ENCODE measurements around the gene POLR2H.

Gene POLR2H

DNA sequence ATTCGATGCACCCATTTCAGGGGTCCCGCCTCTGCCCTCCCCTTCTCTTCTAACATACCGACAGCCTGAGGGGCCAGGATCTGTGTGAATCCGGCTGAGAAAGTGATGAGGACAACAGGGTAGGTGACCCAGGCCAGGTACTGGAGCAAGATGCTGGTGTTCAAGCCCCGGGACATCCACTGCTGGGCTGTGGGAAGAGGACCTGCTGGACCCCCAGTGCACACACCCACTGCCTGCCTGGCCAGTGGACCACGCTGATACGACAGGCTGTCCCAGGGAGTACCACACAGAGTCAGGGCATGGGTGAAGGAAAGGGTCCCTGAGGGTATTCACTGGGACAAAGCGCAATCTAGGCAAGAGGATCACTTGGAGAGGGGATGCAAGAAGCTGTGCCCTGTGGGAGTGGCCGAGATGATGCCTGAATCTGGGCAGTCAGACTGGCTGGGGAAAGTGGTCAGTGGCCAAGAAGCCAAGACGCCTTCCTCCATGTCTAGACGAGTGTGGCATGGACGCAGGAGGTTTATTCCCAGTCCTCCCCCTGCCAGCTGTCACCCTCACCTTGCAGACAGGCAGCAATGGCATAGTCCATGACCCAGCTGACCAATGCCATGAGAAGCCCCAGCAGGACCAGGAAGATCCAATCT is 3.3 kb upstream of the POLR2H start:
- Histone ChIP-seq H3K9me3 (ENCODE audit: control insufficient read depth in 1 of 2, low read length in 2 of 2) (no peaks in the 10 kb centered on the region), H3K36me3 (ENCODE audit: control insufficient read depth in 1 of 2, insufficient read depth in 2 of 2, low read length in 2 of 2) (peaks cover 6 to 39% of the 10 kb centered on the region in 2 donors), H3K27me3 (ENCODE audit: control insufficient read depth in 1 of 2, insufficient read depth in 2 of 2, low read length in 2 of 2) (no peaks in the 10 kb centered on the region), H3K9ac (ENCODE audit: low read depth in 1 of 2, low read length in 2 of 2) (no peak overlapping the region), H3K27ac (ENCODE audit: low read depth, low read length) (no peak overlapping the region), H3K4me1 (ENCODE audit: control insufficient read depth in 1 of 2, insufficient read depth in 2 of 2, low read length in 2 of 2) (peaks cover 14 to 16% of the 10 kb centered on the region in 2 donors), H3K4me3 (ENCODE audit: low read depth in 1 of 2, low read length in 2 of 2) (no peak overlapping the region)

DNA sequence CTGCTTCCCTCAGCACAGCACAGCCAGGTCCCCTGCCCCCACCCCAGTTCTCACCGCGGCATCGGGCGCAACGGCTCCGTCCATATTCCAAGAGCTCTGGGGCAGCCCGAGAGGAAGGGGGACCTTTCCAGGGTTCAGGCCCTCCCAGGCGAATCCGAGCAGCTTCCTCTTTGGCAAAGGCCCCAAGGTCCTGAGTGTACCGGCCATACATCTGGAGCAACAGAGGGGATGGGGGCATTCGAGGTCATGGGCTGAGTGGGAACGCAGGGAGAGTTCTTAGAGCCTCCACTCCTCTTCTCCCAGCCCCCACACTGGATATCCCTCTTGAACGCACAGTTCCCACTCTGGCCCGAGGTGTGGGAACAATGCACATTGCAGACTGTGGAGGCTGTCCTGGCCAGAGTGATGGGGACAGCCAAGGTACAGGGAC is 2.6 kb upstream of the POLR2H start:
- no peak overlapping the region for H3K4me3 ChIP-seq (ENCODE audit: low read depth in 1 of 2, low read length in 2 of 2)
- no peaks in the 10 kb centered on the region for H3K27me3 ChIP-seq (ENCODE audit: control insufficient read depth in 1 of 2, insufficient read depth in 2 of 2, low read length in 2 of 2)
- H3K9ac ChIP-seq (ENCODE audit: low read depth in 1 of 2, low read length in 2 of 2) = no peak overlapping the region
- H3K4me1 ChIP-seq (ENCODE audit: control insufficient read depth in 1 of 2, insufficient read depth in 2 of 2, low read length in 2 of 2) = peaks cover 16 to 19% of the 10 kb centered on the region in 2 donors
- H3K27ac ChIP-seq (ENCODE audit: low read depth, low read length) = no peak overlapping the region
- no peaks in the 10 kb centered on the region for H3K9me3 ChIP-seq (ENCODE audit: control insufficient read depth in 1 of 2, low read length in 2 of 2)
- peaks cover 6 to 35% of the 10 kb centered on the region in 2 donors for H3K36me3 ChIP-seq (ENCODE audit: control insufficient read depth in 1 of 2, insufficient read depth in 2 of 2, low read length in 2 of 2)

DNA sequence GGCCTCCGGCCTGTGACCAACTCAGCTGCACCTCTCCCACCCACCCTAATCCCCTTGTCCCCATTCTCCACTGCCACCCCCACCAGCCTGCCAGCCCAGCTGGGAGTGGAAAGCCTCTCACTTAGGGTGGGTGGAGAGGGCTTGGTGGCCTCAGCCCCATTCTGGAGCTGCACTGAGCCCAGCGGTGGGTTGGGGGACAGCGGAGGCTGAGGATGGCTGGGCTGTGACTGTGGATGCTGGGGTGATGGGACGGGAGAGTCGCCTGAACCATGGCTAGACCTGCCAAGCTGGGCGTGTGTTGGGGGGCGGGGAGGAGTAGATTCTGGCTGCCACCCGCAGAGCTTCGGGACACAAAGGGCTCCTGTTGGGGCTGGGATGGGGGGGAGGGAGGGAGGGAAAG is 1.9 kb upstream of the POLR2H start:
- H3K4me3 ChIP-seq (ENCODE audit: low read depth in 1 of 2, low read length in 2 of 2) = no peak overlapping the region
- H3K27ac ChIP-seq (ENCODE audit: low read depth, low read length) = no peak overlapping the region
- H3K27me3 ChIP-seq (ENCODE audit: control insufficient read depth in 1 of 2, insufficient read depth in 2 of 2, low read length in 2 of 2) = no peaks in the 10 kb centered on the region
- H3K4me1 ChIP-seq (ENCODE audit: control insufficient read depth in 1 of 2, insufficient read depth in 2 of 2, low read length in 2 of 2) = peaks cover 21 to 26% of the 10 kb centered on the region in 2 donors
- H3K36me3 ChIP-seq (ENCODE audit: control insufficient read depth in 1 of 2, insufficient read depth in 2 of 2, low read length in 2 of 2) = peaks cover 6 to 36% of the 10 kb centered on the region in 2 donors
- H3K9me3 ChIP-seq (ENCODE audit: control insufficient read depth in 1 of 2, low read length in 2 of 2) = no peaks in the 10 kb centered on the region
- no peak overlapping the region for H3K9ac ChIP-seq (ENCODE audit: low read depth in 1 of 2, low read length in 2 of 2)

DNA sequence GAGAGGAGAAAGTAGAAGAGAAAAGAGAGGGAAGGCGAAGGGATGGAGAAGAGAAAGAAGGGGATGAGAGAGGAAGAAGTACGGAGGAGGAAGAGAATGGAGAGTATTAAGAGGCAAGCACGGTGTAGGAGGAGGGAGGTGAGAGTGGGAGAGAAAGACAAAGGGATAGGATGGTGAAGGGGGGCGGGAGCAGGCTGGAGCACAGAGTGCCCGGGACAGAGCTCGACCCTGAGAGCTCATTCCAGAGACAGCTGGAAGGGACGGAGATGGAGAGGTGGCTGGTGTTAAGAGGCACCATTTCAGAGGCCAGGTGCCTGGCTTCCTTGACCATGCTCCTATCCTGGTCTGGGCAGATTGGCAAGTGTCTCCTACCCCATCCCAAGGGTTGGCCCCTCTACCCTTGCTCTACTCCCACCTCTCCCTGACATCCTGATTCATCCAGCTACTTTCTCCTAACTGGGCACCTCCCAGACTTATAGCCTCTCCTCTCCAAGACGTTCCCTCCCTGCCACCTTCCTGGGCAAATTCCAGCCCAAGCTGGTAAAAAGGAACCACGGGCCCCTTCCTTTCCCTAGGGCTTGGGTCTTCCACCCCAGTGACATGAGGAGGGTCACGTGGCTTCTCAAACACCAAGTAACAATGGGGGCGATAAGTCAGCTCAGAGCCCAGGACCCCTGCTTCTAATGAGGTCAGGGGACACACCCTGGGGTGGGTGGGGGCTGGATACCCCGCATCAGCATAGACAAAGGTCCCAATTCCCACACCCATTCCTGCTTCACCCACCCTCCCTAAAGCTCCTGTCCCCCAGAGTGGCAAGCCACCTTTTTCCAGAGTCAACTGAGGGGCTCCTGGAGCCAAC is 1.2 kb upstream of the POLR2H start:
- H3K4me1 ChIP-seq (ENCODE audit: control insufficient read depth in 1 of 2, insufficient read depth in 2 of 2, low read length in 2 of 2) = peaks cover 26 to 31% of the 10 kb centered on the region in 2 donors
- no peak overlapping the region for H3K27ac ChIP-seq (ENCODE audit: low read depth, low read length)
- H3K4me3 ChIP-seq (ENCODE audit: low read depth in 1 of 2, low read length in 2 of 2) = peak overlapping the region; percentile 91 to 93
- no peaks in the 10 kb centered on the region for H3K27me3 ChIP-seq (ENCODE audit: control insufficient read depth in 1 of 2, insufficient read depth in 2 of 2, low read length in 2 of 2)
- H3K9me3 ChIP-seq (ENCODE audit: control insufficient read depth in 1 of 2, low read length in 2 of 2) = no peaks in the 10 kb centered on the region
- peak overlapping the region; percentile 69 to 94 for H3K9ac ChIP-seq (ENCODE audit: low read depth in 1 of 2, low read length in 2 of 2)
- peaks cover 8 to 38% of the 10 kb centered on the region in 2 donors for H3K36me3 ChIP-seq (ENCODE audit: control insufficient read depth in 1 of 2, insufficient read depth in 2 of 2, low read length in 2 of 2)

DNA sequence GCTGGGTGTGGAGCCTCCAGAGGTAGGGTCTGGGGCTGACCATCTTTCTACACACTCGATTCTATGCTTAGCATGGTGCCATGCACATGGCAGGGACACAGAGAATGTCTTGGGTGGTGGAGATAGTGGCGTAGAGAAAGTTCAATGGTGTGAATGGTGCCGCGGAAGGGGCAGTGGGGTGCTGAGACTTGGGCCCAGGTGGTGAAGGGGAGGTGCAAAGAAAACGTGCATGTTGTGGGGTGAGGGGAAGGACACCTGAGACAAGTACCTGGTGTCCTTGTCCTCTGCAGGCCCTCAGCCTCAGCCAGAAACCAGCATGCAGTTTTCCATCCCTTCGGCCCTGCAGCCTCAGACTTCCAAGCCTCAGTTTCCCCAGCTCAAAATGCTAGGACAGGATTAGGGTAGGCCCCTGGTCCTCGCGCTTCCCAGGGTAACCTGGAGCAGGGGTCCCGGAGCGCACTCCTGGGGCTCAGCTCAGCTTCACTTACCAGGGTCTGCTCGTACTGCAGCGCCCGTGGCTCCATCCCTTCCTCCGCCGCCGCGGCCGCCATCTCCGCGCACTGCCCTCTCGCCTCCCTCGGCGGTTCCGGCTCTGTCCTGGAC is 480 bp upstream of the POLR2H start:
- Histone ChIP-seq H3K4me1 (ENCODE audit: control insufficient read depth in 1 of 2, insufficient read depth in 2 of 2, low read length in 2 of 2) (peaks cover 26 to 31% of the 10 kb centered on the region in 2 donors), H3K27me3 (ENCODE audit: control insufficient read depth in 1 of 2, insufficient read depth in 2 of 2, low read length in 2 of 2) (no peaks in the 10 kb centered on the region), H3K9me3 (ENCODE audit: control insufficient read depth in 1 of 2, low read length in 2 of 2) (no peaks in the 10 kb centered on the region), H3K36me3 (ENCODE audit: control insufficient read depth in 1 of 2, insufficient read depth in 2 of 2, low read length in 2 of 2) (peaks cover 10 to 35% of the 10 kb centered on the region in 2 donors), H3K4me3 (ENCODE audit: low read depth in 1 of 2, low read length in 2 of 2) (peak overlapping the region; percentile 91 to 93), H3K9ac (ENCODE audit: low read depth in 1 of 2, low read length in 2 of 2) (peak overlapping the region; percentile 69 to 94), H3K27ac (ENCODE audit: low read depth, low read length) (peak overlapping the region; percentile 58)

DNA sequence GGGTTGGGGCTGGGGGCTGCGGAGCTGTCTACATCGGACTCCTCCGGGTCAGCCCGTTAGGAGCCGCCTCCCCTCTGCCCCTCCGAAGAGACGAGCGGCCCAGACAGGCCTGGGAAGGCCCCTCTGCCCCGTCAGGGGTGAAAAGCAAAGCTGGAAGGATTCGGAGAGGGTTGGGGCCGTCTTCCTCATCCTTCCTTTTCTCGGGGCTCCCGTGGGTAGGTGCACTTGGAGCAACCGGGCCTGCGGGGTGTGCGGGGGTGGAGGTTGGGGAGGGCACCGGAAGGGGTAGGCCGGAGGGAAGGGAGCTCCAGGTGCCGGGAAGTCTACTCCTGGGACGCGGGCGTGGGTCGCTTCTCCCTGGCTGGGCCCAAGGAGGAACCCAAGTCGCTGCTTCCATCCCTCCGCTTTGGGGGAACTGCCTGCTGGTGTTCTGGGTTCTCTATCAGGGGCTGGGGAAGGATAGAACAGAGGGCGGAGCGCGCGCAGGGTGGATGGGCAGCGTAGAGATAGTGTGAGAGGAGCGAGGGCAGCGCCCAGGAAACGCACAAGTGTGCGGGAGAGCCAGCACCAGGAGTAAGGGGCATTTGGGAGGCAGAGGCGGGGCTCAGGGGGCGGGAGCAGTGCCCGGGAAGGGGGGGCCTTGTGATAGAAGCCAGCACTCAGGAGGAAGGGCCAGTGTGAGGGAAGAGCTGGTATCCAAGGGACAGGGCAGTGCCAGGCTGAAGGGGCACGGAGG is 590 bp downstream of the POLR2H start:
- Histone ChIP-seq H3K36me3 (ENCODE audit: control insufficient read depth in 1 of 2, insufficient read depth in 2 of 2, low read length in 2 of 2) (peaks cover 9 to 36% of the 10 kb centered on the region in 2 donors), H3K9me3 (ENCODE audit: control insufficient read depth in 1 of 2, low read length in 2 of 2) (no peaks in the 10 kb centered on the region), H3K27ac (ENCODE audit: low read depth, low read length) (peak overlapping the region; percentile 98), H3K4me3 (ENCODE audit: low read depth in 1 of 2, low read length in 2 of 2) (peak overlapping the region; percentile 91 to 93), H3K4me1 (ENCODE audit: control insufficient read depth in 1 of 2, insufficient read depth in 2 of 2, low read length in 2 of 2) (peaks cover 26 to 36% of the 10 kb centered on the region in 2 donors), H3K9ac (ENCODE audit: low read depth in 1 of 2, low read length in 2 of 2) (peak overlapping the region; percentile 91 to 94), H3K27me3 (ENCODE audit: control insufficient read depth in 1 of 2, insufficient read depth in 2 of 2, low read length in 2 of 2) (no peaks in the 10 kb centered on the region)

DNA sequence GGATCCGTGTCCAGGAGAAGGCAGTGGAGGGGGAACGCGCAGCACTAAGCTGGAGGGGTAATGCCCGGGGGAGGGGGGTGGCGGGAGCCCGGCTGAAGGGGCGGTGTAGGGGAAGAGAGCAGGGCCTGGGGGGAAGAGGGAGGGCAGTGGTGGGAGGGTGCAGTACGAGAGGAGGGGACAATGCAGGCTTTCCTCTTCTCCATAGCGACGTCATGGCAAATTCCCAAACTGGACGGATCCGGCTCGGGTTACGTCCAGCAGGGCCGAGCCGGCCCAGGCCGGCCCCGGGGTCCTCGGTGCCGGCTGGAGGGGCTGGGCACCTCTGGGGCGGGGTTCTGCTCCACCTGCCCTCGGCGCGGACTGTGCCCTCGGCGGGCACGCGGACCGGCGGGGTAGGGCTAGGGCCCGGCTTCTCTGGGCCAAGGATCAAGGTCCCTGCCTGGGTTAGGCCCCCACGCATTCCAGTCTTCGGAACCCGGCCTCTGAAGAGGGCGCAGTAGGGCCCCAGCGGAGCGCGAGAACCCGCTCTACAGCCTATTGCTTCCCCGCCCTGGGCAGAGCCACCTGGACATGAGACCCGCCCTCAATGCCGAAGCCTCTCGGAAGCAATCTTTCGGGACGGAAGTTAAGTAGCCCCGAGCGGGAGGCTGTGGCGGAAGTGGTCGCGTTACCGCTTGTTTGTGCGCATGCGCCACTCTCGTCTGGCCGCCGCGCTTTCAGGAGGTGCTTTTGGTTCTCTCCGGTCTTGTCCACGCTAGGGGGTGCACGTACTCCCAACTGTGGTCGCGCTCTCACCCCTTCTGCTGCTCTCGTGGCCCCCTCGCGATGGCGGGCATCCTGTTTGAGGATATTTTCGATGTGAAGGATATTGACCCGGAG is 1.4 kb downstream of the POLR2H start:
- H3K27ac ChIP-seq (ENCODE audit: low read depth, low read length) = peak overlapping the region; percentile 98
- H3K9me3 ChIP-seq (ENCODE audit: control insufficient read depth in 1 of 2, low read length in 2 of 2) = no peaks in the 10 kb centered on the region
- peak overlapping the region; percentile 91 to 94 for H3K9ac ChIP-seq (ENCODE audit: low read depth in 1 of 2, low read length in 2 of 2)
- H3K27me3 ChIP-seq (ENCODE audit: control insufficient read depth in 1 of 2, insufficient read depth in 2 of 2, low read length in 2 of 2) = no peaks in the 10 kb centered on the region
- peaks cover 26 to 36% of the 10 kb centered on the region in 2 donors for H3K4me1 ChIP-seq (ENCODE audit: control insufficient read depth in 1 of 2, insufficient read depth in 2 of 2, low read length in 2 of 2)
- H3K4me3 ChIP-seq (ENCODE audit: low read depth in 1 of 2, low read length in 2 of 2) = peak overlapping the region; percentile 91 to 93
- peaks cover 12 to 34% of the 10 kb centered on the region in 2 donors for H3K36me3 ChIP-seq (ENCODE audit: control insufficient read depth in 1 of 2, insufficient read depth in 2 of 2, low read length in 2 of 2)

DNA sequence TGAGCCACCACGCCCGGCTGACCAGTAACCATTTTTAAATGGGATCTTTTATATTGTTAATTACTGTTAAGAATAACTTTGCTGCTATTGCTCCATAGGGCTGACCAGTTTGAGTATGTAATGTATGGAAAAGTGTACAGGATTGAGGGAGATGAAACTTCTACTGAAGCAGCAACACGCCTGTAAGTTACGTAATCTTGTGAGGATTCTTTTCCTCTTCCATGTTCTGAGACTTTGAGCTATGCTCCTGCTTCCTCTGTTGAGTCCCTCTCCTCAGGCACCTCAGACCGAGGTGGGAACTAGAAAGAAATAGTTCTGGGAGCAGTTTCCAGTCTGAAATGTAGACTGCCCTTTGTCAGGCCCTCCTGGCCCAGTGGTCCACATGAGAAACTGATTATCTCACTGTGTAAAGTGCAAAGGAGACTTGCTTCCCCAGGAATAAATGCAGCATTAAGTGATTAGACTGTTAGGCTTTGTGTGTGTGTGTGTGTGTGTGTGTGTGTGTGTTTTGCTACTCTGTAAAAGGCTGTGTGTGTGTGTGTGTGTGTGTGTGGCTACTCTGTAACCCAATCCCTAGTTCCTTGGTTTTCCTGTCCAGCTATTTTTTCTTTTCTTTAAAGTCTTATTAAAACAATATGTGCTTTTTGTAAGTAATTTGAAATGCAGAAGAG is 5.2 kb downstream of the POLR2H start:
- Histone ChIP-seq H3K27ac (ENCODE audit: low read depth, low read length) (no peak overlapping the region), H3K4me3 (ENCODE audit: low read depth in 1 of 2, low read length in 2 of 2) (no peak overlapping the region), H3K27me3 (ENCODE audit: control insufficient read depth in 1 of 2, insufficient read depth in 2 of 2, low read length in 2 of 2) (no peaks in the 10 kb centered on the region), H3K36me3 (ENCODE audit: control insufficient read depth in 1 of 2, insufficient read depth in 2 of 2, low read length in 2 of 2) (peaks cover 16 to 45% of the 10 kb centered on the region in 2 donors), H3K9me3 (ENCODE audit: control insufficient read depth in 1 of 2, low read length in 2 of 2) (no peaks in the 10 kb centered on the region), H3K9ac (ENCODE audit: low read depth in 1 of 2, low read length in 2 of 2) (no peak overlapping the region), H3K4me1 (ENCODE audit: control insufficient read depth in 1 of 2, insufficient read depth in 2 of 2, low read length in 2 of 2) (peaks cover 10 to 23% of the 10 kb centered on the region in 2 donors)

DNA sequence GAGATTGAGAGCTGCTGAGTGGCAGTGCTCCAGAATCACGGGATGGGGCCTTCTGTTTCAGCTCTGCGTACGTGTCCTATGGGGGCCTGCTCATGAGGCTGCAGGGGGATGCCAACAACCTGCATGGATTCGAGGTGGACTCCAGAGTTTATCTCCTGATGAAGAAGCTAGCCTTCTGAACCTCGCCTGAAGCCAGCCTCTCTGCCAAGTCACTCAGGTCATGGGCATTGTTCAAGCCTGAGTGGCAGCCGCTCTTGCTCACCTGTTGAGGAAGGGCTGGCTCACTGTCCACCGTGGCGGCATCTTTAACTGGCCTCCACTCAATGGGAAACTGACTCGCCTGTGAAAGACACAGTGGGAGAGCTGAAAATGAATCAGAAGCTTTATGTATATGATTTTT is 6.6 kb downstream of the POLR2H start:
- H3K9me3 ChIP-seq (ENCODE audit: control insufficient read depth in 1 of 2, low read length in 2 of 2) = no peaks in the 10 kb centered on the region
- no peak overlapping the region for H3K4me3 ChIP-seq (ENCODE audit: low read depth in 1 of 2, low read length in 2 of 2)
- H3K27ac ChIP-seq (ENCODE audit: low read depth, low read length) = no peak overlapping the region
- peaks cover 16 to 45% of the 10 kb centered on the region in 2 donors for H3K36me3 ChIP-seq (ENCODE audit: control insufficient read depth in 1 of 2, insufficient read depth in 2 of 2, low read length in 2 of 2)
- no peaks in the 10 kb centered on the region for H3K27me3 ChIP-seq (ENCODE audit: control insufficient read depth in 1 of 2, insufficient read depth in 2 of 2, low read length in 2 of 2)
- no peak overlapping the region for H3K9ac ChIP-seq (ENCODE audit: low read depth in 1 of 2, low read length in 2 of 2)
- peaks cover 10 to 23% of the 10 kb centered on the region in 2 donors for H3K4me1 ChIP-seq (ENCODE audit: control insufficient read depth in 1 of 2, insufficient read depth in 2 of 2, low read length in 2 of 2)

All from duodenal mucosa (tissue), 2 donors.